HG02943 (cell line): Measurements from ENCODE around the gene TMEM86B.
"Not testable (repeated sequence)": the region's sequence is repeated elsewhere in the genome, so short reads cannot be mapped to it uniquely, and the experiment has no call there.

Source experiments
- ATAC-seq: cut with Tn5 transposase; IDR thresholded peaks from one replicate; pipeline ENCODE4 v1.9.1; 2021; ENCODE audit warnings: mild to moderate bottlenecking, low read depth, moderate library complexity; ENCODE audit not compliant: unreplicated experiment

The TMEM86B gene

DNA sequence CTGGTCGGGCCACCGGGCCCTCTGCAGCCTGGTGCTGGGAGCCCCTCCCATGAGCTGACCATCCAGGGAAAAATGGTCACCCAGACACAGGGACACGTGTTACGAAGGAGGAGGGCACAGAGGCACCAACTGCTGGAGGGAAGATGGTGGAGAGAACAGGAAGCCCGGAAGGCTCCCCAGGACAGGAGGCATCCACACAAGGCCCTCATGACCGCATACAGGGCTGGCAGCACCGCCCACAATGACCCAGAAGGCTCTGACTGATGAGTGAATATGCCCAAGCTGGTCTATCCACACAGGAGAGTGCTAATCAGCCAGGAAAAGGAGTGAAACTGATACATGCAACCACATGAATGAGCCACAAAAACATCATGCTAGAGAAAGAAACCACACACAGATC lies 14.0 kb upstream of the TMEM86B start:
- no peak for ATAC-seq

- no peak for ATAC-seq
Observed at GRCh38 chr19:55241935-55242464, 13.4 kb upstream of the TMEM86B start.

- ATAC-seq: no peak
Observed at GRCh38 chr19:55241143-55241934, 12.8 kb upstream of the TMEM86B start.

GRCh38 chr19:55240713-55241020 lies 12.1 kb upstream of the TMEM86B start:
- ATAC-seq: no peak

GRCh38 chr19:55239004-55239403 lies 10.4 kb upstream of the TMEM86B start:
- no peak for ATAC-seq

GRCh38 chr19:55238030-55238429 lies 9.5 kb upstream of the TMEM86B start:
- no peak for ATAC-seq

DNA sequence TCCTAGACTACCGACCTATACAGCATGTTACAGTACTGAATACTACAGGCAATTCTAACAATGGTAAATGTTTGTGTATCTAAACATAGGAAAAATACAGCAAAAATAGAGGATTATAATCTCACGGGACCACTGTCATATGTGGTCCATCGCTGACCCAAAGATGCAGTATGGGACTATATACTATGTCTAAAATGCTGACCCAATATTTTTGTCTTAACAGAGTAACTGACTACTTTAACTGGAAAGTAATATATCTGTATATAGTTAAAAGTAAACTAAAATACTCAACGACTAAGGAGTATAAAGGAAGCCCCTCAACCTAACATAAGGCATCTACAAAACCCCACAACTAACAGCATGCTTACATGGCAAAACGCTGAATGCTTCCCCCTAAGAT lies 4.4 kb upstream of the TMEM86B start:
- no peak for ATAC-seq

DNA sequence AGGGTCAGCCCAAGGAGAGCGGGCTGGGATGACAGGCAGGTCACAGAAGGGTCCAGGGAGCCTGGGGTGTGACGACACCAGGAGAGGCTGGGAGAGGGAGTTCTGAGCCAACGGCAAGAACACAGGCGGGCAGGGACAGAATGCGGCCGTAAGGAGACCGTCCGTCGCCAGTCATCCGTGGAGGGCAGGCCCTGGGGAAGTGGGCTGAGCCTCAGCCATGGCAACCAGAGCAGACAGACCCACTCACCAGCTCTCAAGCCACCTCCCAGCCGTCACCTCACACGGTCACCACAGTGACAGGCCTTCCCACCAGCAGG lies 3.7 kb upstream of the TMEM86B start:
- no peak for ATAC-seq

GRCh38 chr19:55231391-55232285 lies 3.1 kb upstream of the TMEM86B start:
- ATAC-seq: no peak

GRCh38 chr19:55230780-55231179 lies 2.2 kb upstream of the TMEM86B start:
- no peak for ATAC-seq

- ATAC-seq: no peak
Observed at GRCh38 chr19:55230329-55230728, 1.8 kb upstream of the TMEM86B start.

DNA sequence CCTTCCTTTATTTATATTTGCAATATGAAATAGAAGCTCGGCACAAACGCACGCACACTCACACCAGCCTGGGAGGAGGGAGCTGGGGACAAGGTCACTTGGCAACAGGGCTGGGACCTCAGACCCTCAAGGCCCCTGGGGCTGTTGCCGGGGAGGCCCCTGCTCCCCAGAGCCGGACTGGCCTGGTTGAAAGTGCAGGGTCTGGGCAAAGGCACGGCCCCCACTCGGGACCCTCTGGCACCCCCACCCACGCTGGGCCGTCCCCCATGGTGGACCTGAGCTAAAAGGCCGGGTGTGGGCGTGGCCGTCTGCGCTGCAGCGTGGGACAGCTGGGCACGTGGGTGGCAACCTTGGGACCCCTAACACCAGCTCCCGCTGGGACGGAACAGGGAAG lies 1.2 kb upstream of the TMEM86B start:
- ATAC-seq: no peak

- ATAC-seq: no peak
Observed at GRCh38 chr19:55229145-55229788, 704 bp upstream of the TMEM86B start.

GRCh38 chr19:55228015-55228391 lies 560 bp downstream of the TMEM86B start:
- ATAC-seq: no peak

- no peak for ATAC-seq
Observed at GRCh38 chr19:55227241-55228014, 1.1 kb downstream of the TMEM86B start.

GRCh38 chr19:55226788-55227187 lies 1.8 kb downstream of the TMEM86B start:
- ATAC-seq: no peak

GRCh38 chr19:55226273-55226672 lies 2.3 kb downstream of the TMEM86B start:
- no peak for ATAC-seq

DNA sequence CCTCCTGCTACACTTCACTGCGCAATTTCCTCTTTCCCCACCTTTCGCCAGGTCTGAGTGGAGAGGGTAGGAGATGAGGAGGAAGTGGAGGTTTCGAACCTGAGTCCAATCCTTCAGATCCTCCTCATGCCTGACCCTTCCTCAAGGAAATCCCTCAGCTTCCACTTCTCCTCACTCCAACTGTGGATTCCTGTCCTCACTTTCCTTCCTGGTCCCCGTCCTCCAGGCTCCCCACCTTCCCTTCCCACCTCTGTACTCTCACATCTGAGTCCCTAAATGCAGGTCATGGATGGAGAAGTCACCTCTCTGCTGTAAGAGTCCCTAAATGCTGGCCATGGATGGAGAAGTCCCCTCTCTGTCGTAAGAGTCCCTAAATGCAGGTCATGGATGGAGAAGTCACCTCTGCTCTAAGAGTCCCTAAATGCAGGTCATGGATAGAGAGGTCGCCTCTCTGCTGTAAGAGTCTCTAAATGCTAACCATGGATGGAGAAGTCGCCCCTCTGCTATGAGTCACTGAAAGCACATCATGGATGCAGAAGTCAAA lies 3.1 kb downstream of the TMEM86B start:
- ATAC-seq: no peak

- ATAC-seq: not testable (repeated sequence)
Observed at GRCh38 chr19:55224679-55225414, 3.7 kb downstream of the TMEM86B start.
